HG03095 (cell line): ENCODE data around the gene ZBTB7A.
"Not testable (repeated sequence)": the region's sequence is repeated elsewhere in the genome, so short reads cannot be mapped to it uniquely, and the experiment has no call there.

Experiments used
- ATAC-seq: cut with Tn5 transposase; IDR thresholded peaks from one replicate; pipeline ENCODE4 v1.9.1; 2021; ENCODE audit warnings: moderate library complexity; ENCODE audit not compliant: unreplicated experiment

ZBTB7A gene

GRCh38 chr19:4018775-4019504, 47.8 kb downstream of the ZBTB7A start:
- no peak for ATAC-seq

GRCh38 chr19:4018140-4018613, 48.5 kb downstream of the ZBTB7A start:
- ATAC-seq, result no peak

GRCh38 chr19:4016903-4017638, 49.6 kb downstream of the ZBTB7A start:
- ATAC-seq, result no peak

GRCh38 chr19:4016486-4016885, 50.2 kb downstream of the ZBTB7A start:
- no peak for ATAC-seq

GRCh38 chr19:4015705-4016402, 50.8 kb downstream of the ZBTB7A start:
- ATAC-seq, result no peak

GRCh38 chr19:4014541-4015491, 51.9 kb downstream of the ZBTB7A start:
- no peak for ATAC-seq

GRCh38 chr19:4013886-4014540, 52.7 kb downstream of the ZBTB7A start:
- ATAC-seq, result no peak

- ATAC-seq, result no peak
These were observed 53.6 kb downstream of the ZBTB7A start for GRCh38 chr19:4012975-4013634.

- no peak for ATAC-seq
These were observed 54.4 kb downstream of the ZBTB7A start for GRCh38 chr19:4012092-4012974.

- ATAC-seq, result not testable (repeated sequence)
These were observed 55.3 kb downstream of the ZBTB7A start for GRCh38 chr19:4011430-4011829.

- no peak for ATAC-seq
These were observed 55.9 kb downstream of the ZBTB7A start for GRCh38 chr19:4010808-4011110.

GRCh38 chr19:4009990-4010807, 56.5 kb downstream of the ZBTB7A start:
- no peak for ATAC-seq

- ATAC-seq, result peak; percentile 22
These were observed 58.7 kb downstream of the ZBTB7A start for GRCh38 chr19:4007836-4008539.

- peak; percentile 68 for ATAC-seq
These were observed 59.5 kb downstream of the ZBTB7A start, which contains the start of gene PIAS4 for GRCh38 chr19:4007021-4007835. Gene PIAS4, plus strand, starts transcription at chr19:4007736. Its CDS starts 25 bp downstream, at chr19:4007761.

GRCh38 chr19:4005436-4005835, 61.3 kb downstream of the ZBTB7A start:
- ATAC-seq, result not testable (repeated sequence)

GRCh38 chr19:4000798-4001197, 65.9 kb downstream of the ZBTB7A start:
- not testable (repeated sequence) for ATAC-seq
